Adipocyte (in vitro differentiated cells): ENCODE data around the gene DOCK2.

Experiments
- DNase-seq: peaks from one replicate; pipeline ENCODE4 v3.0.0-alpha.2; 2015; ENCODE audit warnings: low read depth
- H3K27me3 ChIP-seq: replicated peaks from 2 replicates; pipeline ENCODE4 v1.7.0; 2013; ENCODE audit warnings: mild to moderate bottlenecking, low read length, moderate library complexity; ENCODE audit not compliant: control insufficient read depth, insufficient read depth
- H3K36me3 ChIP-seq: 2 replicates; pipeline ENCODE4 v1.7.0; 2013; ENCODE audit warnings: low read length, mild to moderate bottlenecking, moderate library complexity; ENCODE audit not compliant: control insufficient read depth, insufficient read depth, severe bottlenecking
- H3K4me1 ChIP-seq: 2 replicates; pipeline ENCODE4 v1.7.0; 2013; ENCODE audit warnings: mild to moderate bottlenecking, low read length, moderate library complexity; ENCODE audit not compliant: control insufficient read depth, insufficient read depth
- H3K4me3 ChIP-seq: 2 replicates; pipeline ENCODE4 v1.7.0; 2013; ENCODE audit warnings: mild to moderate bottlenecking, low read length, moderate library complexity
- H3K9ac ChIP-seq: 2 replicates; pipeline ENCODE4 v1.7.0; 2013; ENCODE audit warnings: mild to moderate bottlenecking, low read length, moderate library complexity
- H3K9me3 ChIP-seq: 2 replicates; pipeline ENCODE4 v1.7.0; 2013; ENCODE audit warnings: mild to moderate bottlenecking, low read length, moderate library complexity; ENCODE audit not compliant: control insufficient read depth

Gene DOCK2

GRCh38 chr5:170105642-170106611 lies 468.9 kb downstream of the DOCK2 start, which contains the start of gene FOXI1:
FOXI1 (plus strand) TSS chr5:170105897; CDS start chr5:170105958, 61 bp downstream.
- Histone ChIP-seq H3K27me3 (peaks cover 29% of the 10 kb centered on the region), H3K36me3 (no peaks in the 10 kb centered on the region), H3K4me3 (no peak within 1 kb of the TSS), H3K9me3 (no peaks in the 10 kb centered on the region), H3K9ac (no peak within 1 kb of the TSS), H3K4me1 (no peaks in the 10 kb centered on the region)
- DNase-seq, result no peak

- Histone ChIP-seq H3K4me1 (no peaks in the 10 kb centered on the region), H3K9ac (no peak overlapping the region), H3K27me3 (peaks cover 23% of the 10 kb centered on the region), H3K9me3 (no peaks in the 10 kb centered on the region), H3K4me3 (no peak overlapping the region), H3K36me3 (no peaks in the 10 kb centered on the region)
- DNase-seq, result no peak
These were observed 470.6 kb downstream of the DOCK2 start for GRCh38 chr5:170107674-170108073.

GRCh38 chr5:170108266-170108785 lies 471.3 kb downstream of the DOCK2 start:
- no peak for DNase-seq
- Histone ChIP-seq H3K9me3 (no peaks in the 10 kb centered on the region), H3K4me1 (no peaks in the 10 kb centered on the region), H3K36me3 (no peaks in the 10 kb centered on the region), H3K27me3 (peaks cover 23% of the 10 kb centered on the region), H3K4me3 (no peak overlapping the region), H3K9ac (no peak overlapping the region)

- no peak for DNase-seq
- Histone ChIP-seq H3K36me3 (no peaks in the 10 kb centered on the region), H3K9ac (no peak overlapping the region), H3K9me3 (no peaks in the 10 kb centered on the region), H3K27me3 (peaks cover 29% of the 10 kb centered on the region), H3K4me1 (no peaks in the 10 kb centered on the region), H3K4me3 (no peak overlapping the region)
These were observed 472.3 kb downstream of the DOCK2 start for GRCh38 chr5:170109059-170110031.

GRCh38 chr5:170110403-170111087 lies 473.5 kb downstream of the DOCK2 start:
- Histone ChIP-seq H3K4me3 (no peak overlapping the region), H3K9me3 (peaks cover 4% of the 10 kb centered on the region), H3K9ac (no peak overlapping the region), H3K27me3 (peaks cover 29% of the 10 kb centered on the region), H3K4me1 (no peaks in the 10 kb centered on the region), H3K36me3 (no peaks in the 10 kb centered on the region)
- DNase-seq, result no peak

- DNase-seq, result no peak
- Histone ChIP-seq H3K9me3 (peaks cover 4% of the 10 kb centered on the region), H3K27me3 (peaks cover 29% of the 10 kb centered on the region), H3K36me3 (no peaks in the 10 kb centered on the region), H3K9ac (no peak overlapping the region), H3K4me1 (no peaks in the 10 kb centered on the region), H3K4me3 (no peak overlapping the region)
These were observed 474.2 kb downstream of the DOCK2 start for GRCh38 chr5:170111088-170111785.

GRCh38 chr5:170112876-170113521 lies 475.9 kb downstream of the DOCK2 start:
- Histone ChIP-seq H3K4me1 (no peaks in the 10 kb centered on the region), H3K9me3 (peaks cover 4% of the 10 kb centered on the region), H3K9ac (no peak overlapping the region), H3K4me3 (no peak overlapping the region), H3K36me3 (no peaks in the 10 kb centered on the region), H3K27me3 (peaks cover 24% of the 10 kb centered on the region)
- no peak for DNase-seq

GRCh38 chr5:170113522-170113900 lies 476.4 kb downstream of the DOCK2 start:
- Histone ChIP-seq H3K4me1 (no peaks in the 10 kb centered on the region), H3K27me3 (peaks cover 21% of the 10 kb centered on the region), H3K9me3 (peaks cover 4% of the 10 kb centered on the region), H3K4me3 (no peak overlapping the region), H3K9ac (no peak overlapping the region), H3K36me3 (no peaks in the 10 kb centered on the region)
- DNase-seq, result no peak

GRCh38 chr5:170114271-170114670 lies 477.2 kb downstream of the DOCK2 start:
- Histone ChIP-seq H3K9me3 (peaks cover 4% of the 10 kb centered on the region), H3K4me1 (no peaks in the 10 kb centered on the region), H3K9ac (no peak overlapping the region), H3K36me3 (no peaks in the 10 kb centered on the region), H3K4me3 (no peak overlapping the region), H3K27me3 (peaks cover 15% of the 10 kb centered on the region)
- DNase-seq, result no peak

- H3K9ac ChIP-seq, result no peak overlapping the region
- peaks cover 1% of the 10 kb centered on the region for H3K4me1 ChIP-seq
- no peak overlapping the region for H3K4me3 ChIP-seq
- H3K27me3 ChIP-seq, result peaks cover 6% of the 10 kb centered on the region
- H3K9me3 ChIP-seq, result peaks cover 4% of the 10 kb centered on the region
- DNase-seq, result no peak
- no peaks in the 10 kb centered on the region for H3K36me3 ChIP-seq
These were observed 478.9 kb downstream of the DOCK2 start for GRCh38 chr5:170115925-170116324.
